ENCODE measurements around the gene LRRC49. TPM values are rescaled to one million over a fixed set of nuclear protein-coding genes. Genes with fewer than 3 reads are reported as not detected.

LRRC49 gene
- total RNA-seq, 2 donors from 2014 or later, result 5.2 to 6.9 TPM

GRCh38 chr15:71089801-71090200, 197.2 kb downstream of the LRRC49 start:
- ATAC-seq (no peak), DNase-seq (no peak)
- no peak overlapping the region for H3K27ac Mint-ChIP-seq
- peaks cover 8% of the 10 kb centered on the region for H3K27me3 Mint-ChIP-seq
- H3K4me1 Mint-ChIP-seq, result no peaks in the 10 kb centered on the region
- H3K4me3 Mint-ChIP-seq, result no peak overlapping the region
- no peaks in the 10 kb centered on the region for H3K9me3 ChIP-seq (ENCODE audit: control insufficient read depth, low read length, poor library complexity, severe bottlenecking)
- H3K36me3 Mint-ChIP-seq (ENCODE audit: low read depth), result no peaks in the 10 kb centered on the region

GRCh38 chr15:71091601-71092000, 199.0 kb downstream of the LRRC49 start:
- peaks cover 8% of the 10 kb centered on the region for H3K27me3 Mint-ChIP-seq
- no peak for DNase-seq
- no peak overlapping the region for H3K27ac Mint-ChIP-seq
- no peaks in the 10 kb centered on the region for H3K9me3 ChIP-seq (ENCODE audit: control insufficient read depth, low read length, poor library complexity, severe bottlenecking)
- H3K4me1 Mint-ChIP-seq, result no peaks in the 10 kb centered on the region
- H3K4me3 Mint-ChIP-seq, result no peak overlapping the region
- no peak for ATAC-seq
- H3K36me3 Mint-ChIP-seq (ENCODE audit: low read depth), result no peaks in the 10 kb centered on the region

- ATAC-seq (no peak), DNase-seq (no peak)
- no peaks in the 10 kb centered on the region for H3K36me3 Mint-ChIP-seq (ENCODE audit: low read depth)
- no peaks in the 10 kb centered on the region for H3K9me3 ChIP-seq (ENCODE audit: control insufficient read depth, low read length, poor library complexity, severe bottlenecking)
- peaks cover 8% of the 10 kb centered on the region for H3K27me3 Mint-ChIP-seq
- H3K4me1 Mint-ChIP-seq, result no peaks in the 10 kb centered on the region
- no peak overlapping the region for H3K4me3 Mint-ChIP-seq
- H3K27ac Mint-ChIP-seq, result no peak overlapping the region
Observed at GRCh38 chr15:71092056-71092600, 199.5 kb downstream of the LRRC49 start.

GRCh38 chr15:71093054-71094024, 200.7 kb downstream of the LRRC49 start:
- no peaks in the 10 kb centered on the region for H3K4me1 Mint-ChIP-seq
- DNase-seq, result no peak
- peaks cover 8% of the 10 kb centered on the region for H3K27me3 Mint-ChIP-seq
- no peaks in the 10 kb centered on the region for H3K36me3 Mint-ChIP-seq (ENCODE audit: low read depth)
- no peak for ATAC-seq
- H3K9me3 ChIP-seq (ENCODE audit: control insufficient read depth, low read length, poor library complexity, severe bottlenecking), result no peaks in the 10 kb centered on the region
- H3K27ac Mint-ChIP-seq, result no peak overlapping the region
- H3K4me3 Mint-ChIP-seq, result no peak overlapping the region

GRCh38 chr15:71094137-71094536, 201.5 kb downstream of the LRRC49 start:
- no peak for DNase-seq
- Mint-ChIP-seq H3K27ac (no peak overlapping the region), H3K4me1 (no peaks in the 10 kb centered on the region), H3K27me3 (peaks cover 8% of the 10 kb centered on the region), H3K4me3 (no peak overlapping the region), H3K36me3 (ENCODE audit: low read depth) (no peaks in the 10 kb centered on the region)
- no peaks in the 10 kb centered on the region for H3K9me3 ChIP-seq (ENCODE audit: control insufficient read depth, low read length, poor library complexity, severe bottlenecking)
- ATAC-seq, result no peak

DNA sequence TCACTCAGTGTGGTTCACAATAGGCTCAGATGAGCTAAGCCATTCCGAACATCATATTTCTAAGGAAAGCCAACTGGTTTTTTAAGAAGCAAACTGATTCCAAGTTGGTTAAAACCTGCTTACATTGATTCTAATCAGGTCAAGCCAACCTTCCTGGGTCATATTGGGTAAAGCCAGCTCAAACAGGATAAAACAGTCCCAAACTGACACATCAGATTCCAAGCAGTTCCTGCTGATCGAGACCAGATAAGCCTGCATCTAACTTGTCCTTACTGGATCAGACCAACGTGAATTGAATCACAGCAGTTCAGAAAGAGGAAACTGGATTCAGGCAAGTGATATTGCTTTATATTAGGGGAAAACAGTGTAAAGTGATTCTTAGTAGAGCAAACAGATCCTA, 204.1 kb downstream of the LRRC49 start:
- Mint-ChIP-seq H3K27me3 (peaks cover 13% of the 10 kb centered on the region), H3K4me3 (no peak overlapping the region), H3K27ac (no peak overlapping the region), H3K4me1 (no peaks in the 10 kb centered on the region), H3K36me3 (ENCODE audit: low read depth) (no peaks in the 10 kb centered on the region)
- DNase-seq (no peak), ATAC-seq (no peak)
- no peaks in the 10 kb centered on the region for H3K9me3 ChIP-seq (ENCODE audit: control insufficient read depth, low read length, poor library complexity, severe bottlenecking)

DNA sequence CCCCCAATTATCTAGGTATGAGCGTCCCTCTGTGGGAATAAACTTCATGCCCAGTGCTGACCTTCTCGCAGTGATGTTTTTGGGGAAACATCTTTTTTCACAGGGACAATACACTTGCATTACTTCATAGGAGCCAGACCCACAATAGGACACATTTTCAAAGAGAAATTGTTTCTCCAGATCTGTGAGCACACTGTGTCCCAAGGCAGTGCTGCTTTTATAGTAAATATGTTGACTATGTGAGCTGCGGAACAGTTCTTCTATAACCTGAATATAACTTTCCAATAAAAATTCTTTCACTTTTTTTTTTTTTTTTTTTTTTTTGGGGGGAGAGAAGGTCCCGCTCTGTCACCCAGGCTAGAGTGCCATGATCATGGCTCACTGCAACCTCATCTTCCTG, 205.3 kb downstream of the LRRC49 start:
- no peaks in the 10 kb centered on the region for H3K9me3 ChIP-seq (ENCODE audit: control insufficient read depth, low read length, poor library complexity, severe bottlenecking)
- DNase-seq (no peak), ATAC-seq (no peak)
- Mint-ChIP-seq H3K27ac (no peak overlapping the region), H3K36me3 (ENCODE audit: low read depth) (no peaks in the 10 kb centered on the region), H3K4me1 (no peaks in the 10 kb centered on the region), H3K4me3 (no peak overlapping the region), H3K27me3 (peaks cover 18% of the 10 kb centered on the region)

GRCh38 chr15:71098920-71099319, 206.3 kb downstream of the LRRC49 start:
- H3K27me3 Mint-ChIP-seq, result peaks cover 20% of the 10 kb centered on the region
- H3K27ac Mint-ChIP-seq, result no peak overlapping the region
- H3K9me3 ChIP-seq (ENCODE audit: control insufficient read depth, low read length, poor library complexity, severe bottlenecking), result no peaks in the 10 kb centered on the region
- no peaks in the 10 kb centered on the region for H3K36me3 Mint-ChIP-seq (ENCODE audit: low read depth)
- H3K4me3 Mint-ChIP-seq, result no peak overlapping the region
- ATAC-seq (no peak), DNase-seq (no peak)
- H3K4me1 Mint-ChIP-seq, result no peaks in the 10 kb centered on the region

Other genes starting within 250 kb of the LRRC49 start
- gene UACA, start 129.3 kb upstream of the LRRC49 start, total RNA-seq, result 1 to 10 TPM; 1.3 to 1.7 TPM
- under 1 TPM in 1 of 2 donors, not detected in 1; 0.35 TPM for gene LARP6, start 38.7 kb upstream of the LRRC49 start, total RNA-seq
- 1 to 10 TPM; 1.1 to 1.2 TPM for gene THAP10, start 393 bp upstream of the LRRC49 start, total RNA-seq
- not detected for gene THSD4, start 222.6 kb downstream of the LRRC49 start, total RNA-seq